IMR-90 (cell line): Measurements from ENCODE around the gene GRM8. TPM values are rescaled to one million over a fixed set of nuclear protein-coding genes. Genes with fewer than 3 reads are reported as not detected.

ENCODE experiments used
- ATAC-seq: fragments of 200-7000 bp; cut with Tn5 transposase; 2 replicates; pipeline ENCODE4 v1.9.1; 2020; ENCODE audit warnings: low read depth, mild to moderate bottlenecking, moderate library complexity
- BruUV-seq: library from RNA; stranded (reverse); fragments of 400-500 nt; replicated peaks from 2 replicates; lab custom pipeline; 2021; lab: Mats Ljungman, UMichigan
- CTCF ChIA-PET: fragments of 300-600 bp; formaldehyde crosslinking; extraction: SDS; loops from one replicate; lab custom pipeline; 2021; ENCODE audit warnings: antibody characterized with exemption; lab: Yijun Ruan, JAX
- POLR2A ChIA-PET: fragments of 300-600 bp; sonication (Branson Sonifier 250); formaldehyde crosslinking; loops from one replicate; lab custom pipeline; 2022; ENCODE audit warnings: antibody characterized with exemption; ENCODE audit not compliant: unreplicated experiment; lab: Charles Lee
- DNase-seq: peaks from one replicate; pipeline ENCODE4 v3.0.0; 2013
- H2AFZ ChIP-seq: replicated peaks from 2 replicates; pipeline ENCODE3; 2013; ENCODE audit warnings: low read length, mild to moderate bottlenecking; ENCODE audit not compliant: poor library complexity
- H2AK5ac ChIP-seq: 2 replicates; pipeline ENCODE4 v1.6.1; 2013; ENCODE audit warnings: low read depth, low read length, inconsistent platforms
- H2AK9ac ChIP-seq: replicated peaks from 2 replicates; pipeline ENCODE3; 2013; ENCODE audit warnings: mild to moderate bottlenecking, low read depth, low read length, moderate library complexity; ENCODE audit not compliant: poor library complexity
- H2BK120ac ChIP-seq: 2 replicates; pipeline ENCODE4 v1.6.1; 2013; ENCODE audit warnings: low read depth, low read length, inconsistent platforms
- H2BK15ac ChIP-seq: 3 replicates; pipeline ENCODE4 v1.6.1; 2013; ENCODE audit warnings: low read depth, low read length, inconsistent platforms
- H2BK20ac ChIP-seq: 2 replicates; pipeline ENCODE4 v1.6.1; 2013; ENCODE audit warnings: low read depth, mild to moderate bottlenecking, inconsistent platforms, low read length, moderate library complexity
- H2BK5ac ChIP-seq: 2 replicates; pipeline ENCODE4 v1.6.1; 2013; ENCODE audit warnings: mild to moderate bottlenecking, low read depth, low read length, inconsistent platforms; ENCODE audit not compliant: poor library complexity, severe bottlenecking
- H3K14ac ChIP-seq: replicated peaks from 2 replicates; pipeline ENCODE4 v1.6.1; 2013; ENCODE audit warnings: low read depth, low read length, inconsistent platforms
- H3K18ac ChIP-seq: 2 replicates; pipeline ENCODE4 v1.6.1; 2013; ENCODE audit warnings: low read depth, low read length, control low read depth
- H3K23ac ChIP-seq: 2 replicates; pipeline ENCODE4 v1.6.1; 2013; ENCODE audit warnings: low read depth, low read length, inconsistent platforms
- H3K27ac ChIP-seq: 2 replicates; pipeline ENCODE4 v1.5.1; 2013; ENCODE audit warnings: mild to moderate bottlenecking, control low read depth, low read length; ENCODE audit not compliant: insufficient read depth
- H3K27me3 ChIP-seq: 2 replicates; pipeline ENCODE4 v1.6.1; 2013; ENCODE audit warnings: low read length; ENCODE audit not compliant: control insufficient read depth, insufficient read depth
- H3K36me3 ChIP-seq: 2 replicates; pipeline ENCODE4 v1.6.1; 2013; ENCODE audit warnings: low read length, mixed read lengths; ENCODE audit not compliant: control insufficient read depth, insufficient read depth
- H3K4ac ChIP-seq: 2 replicates; pipeline ENCODE4 v1.6.1; 2013; ENCODE audit warnings: low read depth, low read length, inconsistent platforms
- H3K4me1 ChIP-seq: 2 replicates; pipeline ENCODE4 v1.6.1; 2013; ENCODE audit warnings: low read length, mixed read lengths; ENCODE audit not compliant: control insufficient read depth, insufficient read depth
- H3K4me2 ChIP-seq: 2 replicates; pipeline ENCODE4 v1.6.1; 2013; ENCODE audit warnings: low read depth, mild to moderate bottlenecking, control low read depth, low read length, moderate library complexity
- H3K4me3 ChIP-seq: 2 replicates; pipeline ENCODE4 v1.5.1; 2013; ENCODE audit warnings: low read depth, mild to moderate bottlenecking, control low read depth, low read length, moderate library complexity; ENCODE audit not compliant: insufficient read depth
- H3K56ac ChIP-seq: 2 replicates; pipeline ENCODE4 v1.6.1; 2013; ENCODE audit warnings: low read length, inconsistent platforms; ENCODE audit not compliant: insufficient read depth; ENCODE audit errors: extremely low read depth
- H3K79me1 ChIP-seq, 2 experiments: 2 replicates each; pipeline ENCODE4 v1.6.1; 2013; ENCODE audit warnings: low read length in 2 of 2, inconsistent platforms in 1 of 2, low read depth in 1 of 2
- H3K9ac ChIP-seq: 2 replicates; pipeline ENCODE4 v1.6.1; 2013; ENCODE audit warnings: low read depth, low read length, control low read depth
- H3K9me1 ChIP-seq: 2 replicates; pipeline ENCODE4 v1.6.1; 2013; ENCODE audit warnings: low read length, inconsistent platforms; ENCODE audit not compliant: insufficient read depth
- H3K9me3 ChIP-seq: 2 replicates; pipeline ENCODE4 v1.6.1; 2013; ENCODE audit warnings: low read length; ENCODE audit not compliant: control insufficient read depth, insufficient read depth
- H4K20me1 ChIP-seq: 2 replicates; pipeline ENCODE4 v1.6.1; 2013; ENCODE audit warnings: low read length, inconsistent platforms; ENCODE audit not compliant: insufficient read depth
- H4K5ac ChIP-seq: 2 replicates; pipeline ENCODE4 v1.6.1; 2013; ENCODE audit warnings: mild to moderate bottlenecking, low read depth, low read length, control low read depth
- H4K8ac ChIP-seq, 2 experiments: 2 replicates each; pipeline ENCODE4 v1.6.1; 2013; ENCODE audit warnings: low read depth in 2 of 2, low read length in 2 of 2, control low read depth in 1 of 2, inconsistent platforms in 1 of 2
- H4K91ac ChIP-seq: 2 replicates; pipeline ENCODE4 v1.6.1; 2013; ENCODE audit warnings: low read depth, low read length, inconsistent platforms; ENCODE audit not compliant: insufficient read depth
- BHLHE40 ChIP-seq: fragments of 150-350 bp; IDR thresholded peaks from 2 replicates; pipeline ENCODE4 v1.6.1; 2016; ENCODE audit warnings: mild to moderate bottlenecking, low read depth, low read length
- CEBPB ChIP-seq: IDR thresholded peaks from 2 replicates; pipeline ENCODE4 v1.6.1; 2012; ENCODE audit warnings: low read depth, low read length, improper control_type of control experiment
- MAFK ChIP-seq: IDR thresholded peaks from 2 replicates; pipeline ENCODE4 v1.6.1; 2012; ENCODE audit warnings: low read depth, low read length, improper control_type of control experiment
- MAZ ChIP-seq: IDR thresholded peaks from 2 replicates; pipeline ENCODE4 v1.6.1; 2012; ENCODE audit warnings: low read depth, mild to moderate bottlenecking, low read length, improper control_type of control experiment, moderate library complexity, borderline replicate concordance
- NFE2L2 ChIP-seq: fragments of 150-350 bp; IDR thresholded peaks from 2 replicates; pipeline ENCODE4 v1.6.1; 2016; ENCODE audit warnings: low read depth, mild to moderate bottlenecking, low read length
- POLR2A ChIP-seq: IDR thresholded peaks from 2 replicates; pipeline ENCODE4 v1.6.1; 2012; ENCODE audit warnings: mild to moderate bottlenecking, low read depth, low read length
- RCOR1 ChIP-seq: IDR thresholded peaks from 2 replicates; pipeline ENCODE4 v1.6.1; 2012; ENCODE audit warnings: mild to moderate bottlenecking, low read length, improper control_type of control experiment; ENCODE audit not compliant: insufficient replicate concordance
- RFX5 ChIP-seq: IDR thresholded peaks from 2 replicates; pipeline ENCODE4 v1.8.0; 2012; ENCODE audit warnings: low read depth, mild to moderate bottlenecking, low read length, moderate library complexity
- SMC3 ChIP-seq: fragments of 150-350 bp; IDR thresholded peaks from 2 replicates; pipeline ENCODE4 v1.6.1; 2016; ENCODE audit warnings: low read depth, mild to moderate bottlenecking, antibody characterized with exemption, low read length, moderate library complexity
- USF2 ChIP-seq: fragments of 150-350 bp; IDR thresholded peaks from 2 replicates; pipeline ENCODE4 v1.6.1; 2017; ENCODE audit warnings: mild to moderate bottlenecking, antibody characterized with exemption, low read length, low read depth
- WGBS, 2 experiments: methylation state at CpG; one replicate each; pipeline versions ENCODE4 v1.1.5 to v1.1.7; 2013; ENCODE audit warnings: missing lambda C conversion rate in 2 of 2; ENCODE audit not compliant: insufficient read length in 1 of 2; ENCODE audit errors: extremely low coverage in 2 of 2; 5-methylcytosine and 5-hydroxymethylcytosine counted together
- dilution Hi-C: fragments of 300-500 bp; cut with HindIII; formaldehyde crosslinking; loops from one replicate; pipeline ENCODE4 v1.14.3; 2018; ENCODE audit warnings: low sequenced_read_pairs; ENCODE audit not compliant: unreplicated experiment
- in situ Hi-C: fragments of 300-500 bp; cut with MboI; formaldehyde crosslinking; loops from 3 replicates; pipeline ENCODE4 v1.14.3; 2019; ENCODE audit warnings: low sequenced_read_pairs, inconsistent platforms, mixed read lengths
- intact Hi-C: fragments of 100-400 bp; cut with micrococcal nuclease; formaldehyde crosslinking; loops from 2 replicates; pipeline ENCODE4 v1.10.0; 2022
- polyA plus RNA-seq, 3 experiments: library from polyadenylated mRNA; depleted of rRNA; stranded (reverse); fragments of >200 nt; gene quantifications; 2 replicates each; pipeline ENCODE4 v1.2.3, GENCODE V29; 2012; ENCODE audit warnings: low replicate concordance in 1 of 3
- total RNA-seq: library from RNA; depleted of rRNA; stranded (reverse); fragments of >200 nt; gene quantifications from 2 replicates; pipeline ENCODE4 v1.2.3, GENCODE V29; 2012
- TF ChIP-seq, protein P1 (sequence below): conservative IDR thresholded peaks from 2 replicates; pipeline ENCODE4 v1.5.1; 2012; ENCODE audit warnings: mild to moderate bottlenecking, low read depth, low read length, improper control_type of control experiment

The GRM8 gene
- total and polyA plus RNA-seq, 2 of the 4 experiments (the other 2 are of a cell fraction): not detected

DNA sequence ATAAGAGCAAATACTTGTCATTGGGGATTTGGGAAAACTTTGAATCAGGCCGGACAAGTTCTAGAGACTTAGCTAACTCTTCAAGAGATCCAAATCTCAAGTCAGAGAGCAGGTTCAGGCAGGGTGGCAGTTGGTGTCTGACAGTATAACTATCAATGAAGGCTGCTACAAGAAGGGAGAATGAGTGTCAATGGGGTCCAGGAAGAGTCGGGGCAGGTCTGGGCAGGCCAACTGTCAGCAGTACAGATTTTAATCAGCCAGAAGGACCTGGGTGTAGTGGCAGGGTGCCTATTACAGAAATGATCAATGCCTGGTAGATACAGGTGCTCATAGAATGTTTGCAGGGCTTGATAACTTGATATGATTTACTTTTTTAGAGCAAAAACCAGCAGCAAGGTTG lies 751.1 kb downstream of the GRM8 start:
- no peaks in the 10 kb centered on the region for H3K9me1 ChIP-seq
- H3K4me1 ChIP-seq: no peaks in the 10 kb centered on the region
- no peak overlapping the region for H2BK120ac ChIP-seq
- dilution Hi-C loops: no loop called here
- no peak overlapping the region for H2AK5ac ChIP-seq
- no peak overlapping the region for H3K56ac ChIP-seq
- H4K8ac ChIP-seq: no peak overlapping the region
- H3K4me3 ChIP-seq: no peak overlapping the region
- no peak overlapping the region for H3K23ac ChIP-seq
- no peak overlapping the region for H3K9ac ChIP-seq
- H2AFZ ChIP-seq: no peak overlapping the region
- no peak overlapping the region for H2AK9ac ChIP-seq
- no peak overlapping the region for H3K27ac ChIP-seq
- no peaks in the 10 kb centered on the region for H3K79me1 ChIP-seq
- no peak overlapping the region for H4K91ac ChIP-seq
- H3K18ac ChIP-seq: no peak overlapping the region
- no peak overlapping the region for H3K14ac ChIP-seq
- intact Hi-C loops: no loop called here
- BruUV-seq: no TSS peak
- no CpG with 5 or more reads among the region's 2 CpGs for WGBS, 2 experiments
- DNase-seq (no peak), ATAC-seq (no peak)
- H3K4ac ChIP-seq: no peak overlapping the region
- CTCF ChIA-PET: no interaction called here
- no peaks in the 10 kb centered on the region for H3K36me3 ChIP-seq
- no peaks in the 10 kb centered on the region for H3K27me3 ChIP-seq
- no peak overlapping the region for H3K4me2 ChIP-seq
- TF ChIP-seq, protein P1, sequence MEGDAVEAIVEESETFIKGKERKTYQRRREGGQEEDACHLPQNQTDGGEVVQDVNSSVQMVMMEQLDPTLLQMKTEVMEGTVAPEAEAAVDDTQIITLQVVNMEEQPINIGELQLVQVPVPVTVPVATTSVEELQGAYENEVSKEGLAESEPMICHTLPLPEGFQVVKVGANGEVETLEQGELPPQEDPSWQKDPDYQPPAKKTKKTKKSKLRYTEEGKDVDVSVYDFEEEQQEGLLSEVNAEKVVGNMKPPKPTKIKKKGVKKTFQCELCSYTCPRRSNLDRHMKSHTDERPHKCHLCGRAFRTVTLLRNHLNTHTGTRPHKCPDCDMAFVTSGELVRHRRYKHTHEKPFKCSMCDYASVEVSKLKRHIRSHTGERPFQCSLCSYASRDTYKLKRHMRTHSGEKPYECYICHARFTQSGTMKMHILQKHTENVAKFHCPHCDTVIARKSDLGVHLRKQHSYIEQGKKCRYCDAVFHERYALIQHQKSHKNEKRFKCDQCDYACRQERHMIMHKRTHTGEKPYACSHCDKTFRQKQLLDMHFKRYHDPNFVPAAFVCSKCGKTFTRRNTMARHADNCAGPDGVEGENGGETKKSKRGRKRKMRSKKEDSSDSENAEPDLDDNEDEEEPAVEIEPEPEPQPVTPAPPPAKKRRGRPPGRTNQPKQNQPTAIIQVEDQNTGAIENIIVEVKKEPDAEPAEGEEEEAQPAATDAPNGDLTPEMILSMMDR: no peak
- TF ChIP-seq MAFK (no peak), BHLHE40 (no peak), RFX5 (no peak), NFE2L2 (no peak), RCOR1 (no peak), MAZ (no peak), USF2 (no peak), POLR2A (no peak), SMC3 (no peak), CEBPB (no peak)
- H2BK20ac ChIP-seq: no peak overlapping the region
- H4K20me1 ChIP-seq: no peaks in the 10 kb centered on the region
- POLR2A ChIA-PET: no interaction called here
- in situ Hi-C loops: no loop called here
- H2BK15ac ChIP-seq: no peak overlapping the region
- peaks cover 4% of the 10 kb centered on the region; the same call in 1 of the 2 replicates for H3K9me3 ChIP-seq
- no peak overlapping the region for H4K5ac ChIP-seq
- no peak overlapping the region for H2BK5ac ChIP-seq
